Neural cell (in vitro differentiated cells): ENCODE data around the gene ARPC4. TPM values are rescaled to one million over a fixed set of nuclear protein-coding genes. Genes with fewer than 3 reads are reported as not detected.

Experiments
- H2AFZ ChIP-seq: fragments of 200-600, 300-800 bp; sonication (generic), shearing (Covaris generic); 2 replicates; pipeline ENCODE4 v1.6.0; 2014; ENCODE audit warnings: low read depth, mild to moderate bottlenecking, antibody characterized with exemption, low read length, moderate library complexity
- H3F3A ChIP-seq: fragments of 200-600 bp; shearing (Covaris generic); 2 replicates; pipeline ENCODE4 v1.6.1; 2016; ENCODE audit warnings: mild to moderate bottlenecking, moderate library complexity, mixed read lengths, antibody characterized with exemption, low read length; ENCODE audit not compliant: insufficient read depth, poor library complexity, severe bottlenecking
- H3K27ac ChIP-seq: fragments of 200-600, 300-800 bp; sonication (generic), shearing (Covaris generic); 2 replicates; pipeline ENCODE4 v1.5.1; 2014; ENCODE audit warnings: mild to moderate bottlenecking, low read length, moderate library complexity
- H3K27me3 ChIP-seq: fragments of 300-800, 200-600 bp; sonication (generic), shearing (Covaris generic); 2 replicates; pipeline ENCODE4 v1.6.0; 2014; ENCODE audit warnings: mild to moderate bottlenecking, low read depth, low read length, moderate library complexity; ENCODE audit not compliant: insufficient read depth
- H3K36me3 ChIP-seq: fragments of 300-800, 200-600 bp; sonication (generic), shearing (Covaris generic); 2 replicates; pipeline ENCODE4 v1.5.1; 2014; ENCODE audit warnings: mild to moderate bottlenecking, antibody characterized with exemption, low read length, moderate library complexity; ENCODE audit not compliant: insufficient read depth
- H3K4me2 ChIP-seq: fragments of 300-800, 200-600 bp; sonication (generic), shearing (Covaris generic); 2 replicates; pipeline ENCODE4 v1.6.0; 2014; ENCODE audit warnings: mild to moderate bottlenecking, low read length
- H3K4me3 ChIP-seq: fragments of 300-800, 200-600 bp; sonication (generic), shearing (Covaris generic); 2 replicates; pipeline ENCODE4 v1.5.1; 2014; ENCODE audit warnings: mild to moderate bottlenecking, low read length, moderate library complexity
- H3K79me2 ChIP-seq: fragments of 200-600 bp; shearing (Covaris generic); replicated peaks from 2 replicates; pipeline ENCODE4 v1.6.0; 2014; ENCODE audit warnings: mild to moderate bottlenecking, low read length, moderate library complexity; ENCODE audit not compliant: insufficient read depth
- H3K9ac ChIP-seq: fragments of 300-800, 200-600 bp; sonication (generic), shearing (Covaris generic); 2 replicates; pipeline ENCODE4 v1.6.1; 2016; ENCODE audit warnings: mild to moderate bottlenecking, low read length, mixed read lengths
- H3K9me2 ChIP-seq: fragments of 200-600 bp; shearing (Covaris generic); 2 replicates; pipeline ENCODE4 v1.6.1; 2016; ENCODE audit warnings: mild to moderate bottlenecking, low read length, mixed read lengths; ENCODE audit not compliant: insufficient read depth
- H3K9me3 ChIP-seq: fragments of 200-600, 300-800 bp; sonication (generic), shearing (Covaris generic); 2 replicates; pipeline ENCODE4 v1.6.1; 2016; ENCODE audit warnings: mild to moderate bottlenecking, mixed run types, low read length, moderate library complexity, mixed read lengths
- H4K20me1 ChIP-seq: fragments of 200-600 bp; shearing (Covaris generic); 2 replicates; pipeline ENCODE4 v1.6.1; 2016; ENCODE audit warnings: mild to moderate bottlenecking, mixed run types; ENCODE audit not compliant: insufficient read depth
- CTCF ChIP-seq: fragments of 450-650 bp; IDR thresholded peaks from 2 replicates; pipeline ENCODE4 v1.5.1; 2014; ENCODE audit warnings: antibody characterized with exemption, mild to moderate bottlenecking, moderate library complexity; ENCODE audit not compliant: poor library complexity, severe bottlenecking
- EP300 ChIP-seq: fragments of 450-650 bp; conservative IDR thresholded peaks from 2 replicates; pipeline ENCODE4 v1.6.1; 2014; ENCODE audit warnings: antibody characterized with exemption, mild to moderate bottlenecking, moderate library complexity; ENCODE audit not compliant: poor library complexity, severe bottlenecking
- EZH2 ChIP-seq: fragments of 200-600, 300-800 bp; shearing (Covaris generic), sonication (generic); IDR thresholded peaks from 2 replicates; pipeline ENCODE4 v1.6.1; 2014; ENCODE audit warnings: antibody characterized with exemption, low read length, borderline replicate concordance, mild to moderate bottlenecking; ENCODE audit not compliant: insufficient read depth, poor library complexity, severe bottlenecking
- MXI1 ChIP-seq: fragments of 450-650 bp; conservative IDR thresholded peaks from 2 replicates; pipeline ENCODE4 v1.6.1; 2014; ENCODE audit warnings: antibody characterized with exemption, mild to moderate bottlenecking; ENCODE audit not compliant: poor library complexity, severe bottlenecking
- POLR2AphosphoS5 ChIP-seq: IDR thresholded peaks from 2 replicates; pipeline ENCODE4 v1.6.1; 2012
- RAD21 ChIP-seq: fragments of 450-650 bp; conservative IDR thresholded peaks from 2 replicates; pipeline ENCODE4 v1.6.1; 2014; ENCODE audit warnings: antibody characterized with exemption, mild to moderate bottlenecking, moderate library complexity
- REST ChIP-seq: IDR thresholded peaks from 2 replicates; pipeline ENCODE4 v1.6.1; 2012; ENCODE audit warnings: borderline replicate concordance
- SMC3 ChIP-seq: fragments of 450-650 bp; conservative IDR thresholded peaks from 2 replicates; pipeline ENCODE4 v1.6.1; 2014; ENCODE audit warnings: antibody characterized with exemption, mild to moderate bottlenecking, moderate library complexity; ENCODE audit not compliant: poor library complexity
- TAF1 ChIP-seq: IDR thresholded peaks from 2 replicates; pipeline ENCODE4 v1.6.1; 2012; ENCODE audit warnings: low read depth
- polyA plus RNA-seq: library from polyadenylated mRNA; depleted of rRNA; stranded (reverse); fragments of >200 nt; gene quantifications from 2 replicates; pipeline ENCODE4 v1.2.3, GENCODE V29; 2014

The ARPC4 gene
- polyA plus RNA-seq, 1 donor from 2014 or later, result 179 TPM

- no peaks in the 10 kb centered on the region for H3K9me3 ChIP-seq
- H3K27me3 ChIP-seq, result no peaks in the 10 kb centered on the region
- no peak overlapping the region for H3K27ac ChIP-seq
- no peaks in the 10 kb centered on the region for H4K20me1 ChIP-seq
- H3K9me2 ChIP-seq, result no peaks in the 10 kb centered on the region
- no peaks in the 10 kb centered on the region for H3K79me2 ChIP-seq
- H3F3A ChIP-seq, result no peaks in the 10 kb centered on the region
- H3K4me3 ChIP-seq, result no peak overlapping the region
- no peak for TF ChIP-seq POLR2AphosphoS5
- TF ChIP-seq MXI1, result no peak
- no peak for TF ChIP-seq EZH2
- TF ChIP-seq CTCF, result no peak
- no peak for TF ChIP-seq TAF1
- TF ChIP-seq REST, result no peak
- TF ChIP-seq SMC3, result no peak
- TF ChIP-seq RAD21, result no peak
- TF ChIP-seq EP300, result no peak
- no peaks in the 10 kb centered on the region for H3K36me3 ChIP-seq
- no peak overlapping the region for H3K4me2 ChIP-seq
- no peak overlapping the region for H3K9ac ChIP-seq
- no peak overlapping the region for H2AFZ ChIP-seq
Observed at GRCh38 chr3:9815986-9816385, 23.1 kb downstream of the ARPC4 start.

GRCh38 chr3:9817436-9817835 lies 24.6 kb downstream of the ARPC4 start:
- H3K79me2 ChIP-seq, result no peaks in the 10 kb centered on the region
- H3K9ac ChIP-seq, result no peak overlapping the region
- no peaks in the 10 kb centered on the region for H3K9me3 ChIP-seq
- no peak overlapping the region for H3K4me3 ChIP-seq
- H3K36me3 ChIP-seq, result no peaks in the 10 kb centered on the region
- H3K4me2 ChIP-seq, result no peak overlapping the region
- no peaks in the 10 kb centered on the region for H3K27me3 ChIP-seq
- no peaks in the 10 kb centered on the region for H3K9me2 ChIP-seq
- TF ChIP-seq SMC3 (no peak), TAF1 (no peak), RAD21 (no peak), REST (no peak), POLR2AphosphoS5 (no peak), CTCF (no peak), MXI1 (no peak), EP300 (no peak), EZH2 (no peak)
- no peaks in the 10 kb centered on the region for H3F3A ChIP-seq
- no peak overlapping the region for H2AFZ ChIP-seq
- no peaks in the 10 kb centered on the region for H4K20me1 ChIP-seq
- no peak overlapping the region for H3K27ac ChIP-seq
